HG03097 (cell line): Measurements from ENCODE around the gene CEP55.
"Not testable (repeated sequence)": the region's sequence is repeated elsewhere in the genome, so short reads cannot be mapped to it uniquely, and the experiment has no call there.

Source experiments
- ATAC-seq: cut with Tn5 transposase; IDR thresholded peaks from one replicate; pipeline ENCODE4 v1.9.1; 2021; ENCODE audit not compliant: unreplicated experiment, low FRiP score

The CEP55 gene

GRCh38 chr10:93496322-93497041, at the start of gene CEP55:
CEP55 (plus strand) TSS chr10:93496612; CDS start chr10:93500052, 3,440 bp downstream.
- peak; percentile 97 for ATAC-seq

GRCh38 chr10:93447019-93447418, 49.4 kb upstream of the CEP55 start:
- no peak for ATAC-seq

- no peak for ATAC-seq
Measured at GRCh38 chr10:93447970-93448369, 48.4 kb upstream of the CEP55 start.

GRCh38 chr10:93451244-93451947, 45.0 kb upstream of the CEP55 start:
- no peak for ATAC-seq

- ATAC-seq = no peak
Measured at GRCh38 chr10:93452143-93452542, 44.3 kb upstream of the CEP55 start.

GRCh38 chr10:93454146-93454545, 42.3 kb upstream of the CEP55 start:
- ATAC-seq = no peak

GRCh38 chr10:93454736-93455135, 41.7 kb upstream of the CEP55 start:
- ATAC-seq = no peak

- ATAC-seq = no peak
Measured at GRCh38 chr10:93456480-93456879, 39.9 kb upstream of the CEP55 start.

GRCh38 chr10:93457511-93457910, 38.9 kb upstream of the CEP55 start:
- ATAC-seq = no peak

- ATAC-seq = no peak
Measured at GRCh38 chr10:93458821-93459257, 37.6 kb upstream of the CEP55 start.

GRCh38 chr10:93459466-93459865, 36.9 kb upstream of the CEP55 start:
- no peak for ATAC-seq

- ATAC-seq = no peak
Measured at GRCh38 chr10:93461109-93461806, 35.2 kb upstream of the CEP55 start.

GRCh38 chr10:93461807-93462178, 34.6 kb upstream of the CEP55 start:
- no peak for ATAC-seq

- no peak for ATAC-seq
Measured at GRCh38 chr10:93462371-93462770, 34.0 kb upstream of the CEP55 start.

GRCh38 chr10:93462881-93463280, 33.5 kb upstream of the CEP55 start:
- peak; percentile 53 for ATAC-seq

- ATAC-seq = no peak
Measured at GRCh38 chr10:93463723-93464476, 32.5 kb upstream of the CEP55 start.

- ATAC-seq = no peak
Measured at GRCh38 chr10:93464776-93465388, 31.5 kb upstream of the CEP55 start.

GRCh38 chr10:93465806-93466675, 30.4 kb upstream of the CEP55 start:
- no peak for ATAC-seq

GRCh38 chr10:93467635-93468034, 28.8 kb upstream of the CEP55 start:
- ATAC-seq = not testable (repeated sequence)
